GM19463 (cell line): ENCODE results near the gene NUMB.

Experiments
- ATAC-seq: cut with Tn5 transposase; IDR thresholded peaks from one replicate; pipeline ENCODE4 v1.9.1; 2021; ENCODE audit warnings: mild to moderate bottlenecking, moderate library complexity; ENCODE audit not compliant: unreplicated experiment

The NUMB gene

GRCh38 chr14:73458183-73458976 is at the start of gene NUMB:
NUMB (minus strand) TSS chr14:73458546; CDS start chr14:73355751, 102,795 bp downstream.
- peak; percentile 92 for ATAC-seq

GRCh38 chr14:73503648-73504047 is 45.3 kb upstream of the NUMB start:
- ATAC-seq = no peak

GRCh38 chr14:73502017-73502619 is 43.8 kb upstream of the NUMB start:
- ATAC-seq = no peak

- no peak for ATAC-seq
Measured at GRCh38 chr14:73500360-73500759, 42.0 kb upstream of the NUMB start.

GRCh38 chr14:73494593-73494992 is 36.2 kb upstream of the NUMB start:
- ATAC-seq = no peak

- ATAC-seq = no peak
Measured at GRCh38 chr14:73492670-73493069, 34.3 kb upstream of the NUMB start.

- ATAC-seq = no peak
Measured at GRCh38 chr14:73492043-73492552, 33.8 kb upstream of the NUMB start.

- ATAC-seq = peak; percentile 63
Measured at GRCh38 chr14:73491256-73492042, 33.1 kb upstream of the NUMB start.

GRCh38 chr14:73489481-73490175 is 31.3 kb upstream of the NUMB start:
- ATAC-seq = no peak

GRCh38 chr14:73478684-73479083 is 20.3 kb upstream of the NUMB start:
- ATAC-seq = no peak

GRCh38 chr14:73477618-73478266 is 19.4 kb upstream of the NUMB start:
- ATAC-seq = no peak

GRCh38 chr14:73476451-73476931 is 18.1 kb upstream of the NUMB start:
- ATAC-seq = no peak

GRCh38 chr14:73474952-73475351 is 16.6 kb upstream of the NUMB start:
- ATAC-seq = no peak

GRCh38 chr14:73472185-73473114 is 14.1 kb upstream of the NUMB start:
- no peak for ATAC-seq

- ATAC-seq = no peak
Measured at GRCh38 chr14:73471582-73472184, 13.3 kb upstream of the NUMB start.

- no peak for ATAC-seq
Measured at GRCh38 chr14:73468828-73469375, 10.6 kb upstream of the NUMB start.

- ATAC-seq = no peak
Measured at GRCh38 chr14:73467800-73468199, 9.5 kb upstream of the NUMB start.

- no peak for ATAC-seq
Measured at GRCh38 chr14:73467377-73467776, 9.0 kb upstream of the NUMB start.
